Measurements from ENCODE around the gene RBM23. TPM values are rescaled to one million over a fixed set of nuclear protein-coding genes. Genes with fewer than 3 reads are reported as not detected.

The RBM23 gene
- total RNA-seq, 1 donor from 2014 or later = 110 TPM

GRCh38 chr14:22910916-22911315 is 8.0 kb downstream of the RBM23 start:
- H3K9me3 Mint-ChIP-seq = no peaks in the 10 kb centered on the region
- peaks cover 5% of the 10 kb centered on the region for H3K4me1 Mint-ChIP-seq
- no peaks in the 10 kb centered on the region for H3K27me3 Mint-ChIP-seq (ENCODE audit: low read depth)
- H3K36me3 Mint-ChIP-seq (ENCODE audit: low read depth) = peaks cover 14% of the 10 kb centered on the region
- H3K27ac Mint-ChIP-seq (ENCODE audit: unreplicated experiment) = no peak overlapping the region
- H3K4me3 Mint-ChIP-seq = no peak overlapping the region
- TF ChIP-seq CTCF (conservative IDR thresholded peaks at IDR 0.05) = no peak
- DNase-seq (ENCODE audit: low read depth, low spot score) = no peak

GRCh38 chr14:22908601-22909000 is 10.3 kb downstream of the RBM23 start:
- no peak for TF ChIP-seq CTCF (conservative IDR thresholded peaks at IDR 0.05)
- DNase-seq (ENCODE audit: low read depth, low spot score) = no peak
- H3K27ac Mint-ChIP-seq (ENCODE audit: unreplicated experiment) = no peak overlapping the region
- H3K27me3 Mint-ChIP-seq (ENCODE audit: low read depth) = no peaks in the 10 kb centered on the region
- H3K4me1 Mint-ChIP-seq = peaks cover 5% of the 10 kb centered on the region
- no peak overlapping the region for H3K4me3 Mint-ChIP-seq
- peaks cover 23% of the 10 kb centered on the region for H3K36me3 Mint-ChIP-seq (ENCODE audit: low read depth)
- no peaks in the 10 kb centered on the region for H3K9me3 Mint-ChIP-seq

GRCh38 chr14:22907429-22907828 is 11.5 kb downstream of the RBM23 start:
- no peak overlapping the region for H3K27ac Mint-ChIP-seq (ENCODE audit: unreplicated experiment)
- no peak for DNase-seq (ENCODE audit: low read depth, low spot score)
- H3K36me3 Mint-ChIP-seq (ENCODE audit: low read depth) = peaks cover 23% of the 10 kb centered on the region
- TF ChIP-seq CTCF (conservative IDR thresholded peaks at IDR 0.05) = no peak
- H3K27me3 Mint-ChIP-seq (ENCODE audit: low read depth) = no peaks in the 10 kb centered on the region
- no peaks in the 10 kb centered on the region for H3K9me3 Mint-ChIP-seq
- no peak overlapping the region for H3K4me3 Mint-ChIP-seq
- H3K4me1 Mint-ChIP-seq = peaks cover 4% of the 10 kb centered on the region

- Mint-ChIP-seq H3K4me1 (no peaks in the 10 kb centered on the region), H3K27me3 (ENCODE audit: low read depth) (no peaks in the 10 kb centered on the region), H3K9me3 (no peaks in the 10 kb centered on the region), H3K4me3 (no peak overlapping the region), H3K36me3 (ENCODE audit: low read depth) (peaks cover 30% of the 10 kb centered on the region), H3K27ac (ENCODE audit: unreplicated experiment) (no peak overlapping the region)
- no peak for TF ChIP-seq CTCF (conservative IDR thresholded peaks at IDR 0.05)
- no peak for DNase-seq (ENCODE audit: low read depth, low spot score)
Observed at GRCh38 chr14:22906073-22906472, 12.9 kb downstream of the RBM23 start.

GRCh38 chr14:22905627-22906026 is 13.3 kb downstream of the RBM23 start:
- Mint-ChIP-seq H3K27me3 (ENCODE audit: low read depth) (no peaks in the 10 kb centered on the region), H3K4me3 (no peak overlapping the region), H3K9me3 (no peaks in the 10 kb centered on the region), H3K4me1 (no peaks in the 10 kb centered on the region), H3K27ac (ENCODE audit: unreplicated experiment) (no peak overlapping the region), H3K36me3 (ENCODE audit: low read depth) (peaks cover 30% of the 10 kb centered on the region)
- no peak for TF ChIP-seq CTCF (conservative IDR thresholded peaks at IDR 0.05)
- no peak for DNase-seq (ENCODE audit: low read depth, low spot score)

- no peaks in the 10 kb centered on the region for H3K4me1 Mint-ChIP-seq
- H3K27me3 Mint-ChIP-seq (ENCODE audit: low read depth) = no peaks in the 10 kb centered on the region
- H3K9me3 Mint-ChIP-seq = no peaks in the 10 kb centered on the region
- TF ChIP-seq CTCF (conservative IDR thresholded peaks at IDR 0.05) = no peak
- no peak for DNase-seq (ENCODE audit: low read depth, low spot score)
- H3K27ac Mint-ChIP-seq (ENCODE audit: unreplicated experiment) = no peak overlapping the region
- H3K4me3 Mint-ChIP-seq = no peak overlapping the region
- H3K36me3 Mint-ChIP-seq (ENCODE audit: low read depth) = peaks cover 24% of the 10 kb centered on the region
Observed at GRCh38 chr14:22903742-22904087, 15.2 kb downstream of the RBM23 start.

All from neural crest cell (in vitro differentiated cells).